CD4-positive, alpha-beta T cell (primary cell): ENCODE results near the gene PLEKHG4B. TPM values are rescaled to one million over a fixed set of nuclear protein-coding genes. Genes with fewer than 3 reads are reported as not detected.
"Not testable (repeated sequence)": the region's sequence is repeated elsewhere in the genome, so short reads cannot be mapped to it uniquely, and the experiment has no call there.

Experiments
- ATAC-seq: fragments of 200-7000 bp; cut with Tn5 transposase; one replicate; pipeline ENCODE4 v1.10.0; 2022; ENCODE audit warnings: mild to moderate bottlenecking; ENCODE audit not compliant: poor library complexity
- CTCF ChIA-PET: fragments of 350-600 bp; sonication (Branson Sonifier 250); formaldehyde crosslinking; loops from one replicate; lab custom pipeline; 2021; ENCODE audit warnings: antibody characterized with exemption, inconsistent platforms; lab: Charles Lee
- POLR2A ChIA-PET: fragments of 350-600 bp; sonication (Branson Sonifier 250); formaldehyde crosslinking; loops from one replicate; lab custom pipeline; 2021; ENCODE audit warnings: antibody characterized with exemption, inconsistent platforms; lab: Charles Lee
- DNase-seq, 14 experiments: peaks; one replicate each; pipeline ENCODE4 v3.0.0-alpha.2; 2013 to 2020; ENCODE audit warnings: mixed read lengths in 2 of 14
- H3K27ac ChIP-seq, 2 donors: one replicate each; pipeline versions ENCODE4 v1.5.1 to v1.7.0; 2013; ENCODE audit warnings: low read length in 2 of 2, low read depth in 1 of 2, mild to moderate bottlenecking in 1 of 2
- H3K27me3 ChIP-seq, 2 experiments: 1 replicate in 1 of 2; 2 replicates in 1 of 2; pipeline versions ENCODE4 v1.6.1 to v1.7.0; 2013; ENCODE audit warnings: low read length in 2 of 2, control low read depth in 1 of 2, mild to moderate bottlenecking in 1 of 2, moderate library complexity in 1 of 2; ENCODE audit not compliant: insufficient read depth in 2 of 2, control insufficient read depth in 1 of 2
- H3K36me3 ChIP-seq: one replicate; pipeline ENCODE4 v1.6.1; 2013; ENCODE audit warnings: low read length, control low read depth; ENCODE audit not compliant: insufficient read depth
- H3K4me1 ChIP-seq: one replicate; pipeline ENCODE4 v1.6.1; 2013; ENCODE audit warnings: low read length, control low read depth; ENCODE audit not compliant: insufficient read depth
- H3K4me3 ChIP-seq: one replicate; pipeline ENCODE4 v1.5.1; 2013; ENCODE audit warnings: mild to moderate bottlenecking, low read length, moderate library complexity
- H3K9me3 ChIP-seq, 2 experiments: 1 replicate in 1 of 2; 2 replicates in 1 of 2; pipeline versions ENCODE4 v1.6.1 to v1.7.0; 2013; ENCODE audit warnings: low read length in 2 of 2, mild to moderate bottlenecking in 2 of 2, control low read depth in 1 of 2, moderate library complexity in 1 of 2; ENCODE audit not compliant: control insufficient read depth in 1 of 2, insufficient read depth in 1 of 2
- H3K27ac Mint-ChIP-seq: one replicate; pipeline ENCODE4 v1.8.0; 2020; ENCODE audit warnings: mixed read lengths
- H3K27me3 Mint-ChIP-seq: one replicate; pipeline ENCODE4 v1.8.0; 2021; ENCODE audit warnings: mixed read lengths
- H3K36me3 Mint-ChIP-seq: one replicate; pipeline ENCODE4 v1.8.0; 2021; ENCODE audit warnings: low read depth, mixed read lengths
- H3K4me1 Mint-ChIP-seq: one replicate; pipeline ENCODE4 v1.8.0; 2021; ENCODE audit warnings: low read depth, mixed read lengths
- H3K4me3 Mint-ChIP-seq: one replicate; pipeline ENCODE4 v1.8.0; 2020; ENCODE audit warnings: mild to moderate bottlenecking, mixed read lengths
- H3K9me3 Mint-ChIP-seq: one replicate; pipeline ENCODE4 v1.8.0; 2020; ENCODE audit warnings: mixed read lengths
- CTCF ChIP-seq: fragments of 200-600 bp; IDR thresholded peaks from one replicate; pipeline ENCODE4 v1.8.0; 2022; ENCODE audit warnings: antibody characterized with exemption, mild to moderate bottlenecking
- intact Hi-C, 2 experiments: fragments of 100-400 bp; cut with DNase I in 1 of 2; cut with micrococcal nuclease in 1 of 2; formaldehyde crosslinking; loops; one replicate each; pipeline versions ENCODE4 v1.15.1 to v1.9.0; 2023 to 2025; cut with DNase I, micrococcal nuclease
- total RNA-seq, 174 experiments: library from RNA in 2 of 174; stranded (reverse) in 2 of 174; gene quantifications; one replicate each; pipeline ENCODE4 v1.2.3 and lab custom pipeline; 2021 to 2026

Gene PLEKHG4B
- total RNA-seq, 2 experiments from 2014 or later, result 0.17 to 0.36 TPM

DNA sequence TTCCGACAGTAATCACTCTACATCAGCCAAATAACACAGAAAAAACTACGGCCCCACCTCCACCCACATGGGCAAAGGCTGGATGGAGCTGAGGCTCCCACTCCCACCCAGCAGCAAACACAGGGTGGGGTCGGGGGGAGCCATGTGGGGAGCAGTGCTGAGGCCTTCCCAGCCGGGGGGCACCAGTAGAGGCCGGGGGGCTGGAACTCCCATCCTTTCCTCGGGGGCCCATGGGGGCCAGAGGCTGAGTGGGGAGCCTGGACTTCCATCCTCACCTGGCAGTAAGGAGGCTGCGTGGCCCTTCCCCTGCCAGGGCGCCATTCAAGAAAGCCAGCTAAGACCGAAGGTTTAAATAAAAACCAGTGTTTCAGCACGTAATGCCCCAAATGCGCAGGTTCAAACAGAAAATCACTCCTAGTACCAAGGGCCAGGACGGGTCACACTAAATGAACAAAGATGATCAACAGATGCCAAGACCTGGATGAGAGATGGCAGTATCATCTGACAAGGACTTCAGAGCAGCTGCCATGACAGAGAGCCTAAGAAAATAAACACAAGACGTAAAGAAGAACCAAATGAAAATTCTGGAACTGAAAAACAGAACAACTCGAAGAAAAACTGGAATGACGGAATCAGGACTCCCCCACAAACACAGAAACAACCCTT, 116.6 kb downstream of the PLEKHG4B start:
- peaks cover 23% of the 10 kb centered on the region for H3K4me1 Mint-ChIP-seq
- Histone ChIP-seq H3K4me1 (peaks cover 5% of the 10 kb centered on the region), H3K36me3 (peaks cover 42% of the 10 kb centered on the region), H3K27ac (no peak overlapping the region), H3K4me3 (no peak overlapping the region), H3K27me3 (no peaks in the 10 kb centered on the region), H3K9me3 (no peaks in the 10 kb centered on the region)
- no peaks in the 10 kb centered on the region for H3K27me3 Mint-ChIP-seq
- no peaks in the 10 kb centered on the region for H3K9me3 Mint-ChIP-seq
- no peak for DNase-seq
- CTCF ChIA-PET, result no interaction called here
- POLR2A ChIA-PET, result interaction anchor here (1.1 kb wide), 1 partner anchor 10 kb away, joined by 3 read pairs; the partner anchor contains the start of genes CCDC127 and SDHA
- intact Hi-C loops, result no loop called here
- ATAC-seq, result no peak
- H3K27ac Mint-ChIP-seq, result no peak overlapping the region
- peaks cover 57% of the 10 kb centered on the region for H3K36me3 Mint-ChIP-seq
- TF ChIP-seq CTCF, result no peak
- H3K4me3 Mint-ChIP-seq, result peak overlapping the region; percentile 23

DNA sequence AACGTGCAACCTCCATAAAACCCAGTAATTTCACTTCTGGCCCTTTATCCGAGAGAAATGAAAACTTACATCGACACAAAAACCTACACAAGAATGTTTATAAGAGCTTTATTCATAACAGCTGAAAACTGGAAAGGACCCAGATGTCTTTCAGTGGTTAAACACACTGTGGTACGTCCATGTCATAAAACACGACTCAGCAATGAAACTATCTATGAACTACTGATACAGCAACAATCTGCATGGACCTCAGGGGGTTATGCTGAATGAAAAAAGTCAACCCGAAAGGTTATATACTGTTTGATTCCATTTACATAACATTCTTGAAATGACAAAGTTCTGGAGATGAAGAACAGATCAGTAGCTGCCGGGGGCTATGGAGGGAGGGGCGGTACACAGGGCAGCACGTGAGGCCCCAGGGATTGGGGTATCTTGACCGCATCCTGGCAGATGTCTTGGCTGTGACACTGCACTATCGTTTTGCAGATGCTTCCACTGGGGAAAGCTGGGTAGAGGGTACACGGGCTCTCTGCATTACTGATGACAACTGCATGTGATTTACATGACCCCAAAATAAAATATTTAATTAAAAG, 121.9 kb downstream of the PLEKHG4B start:
- Mint-ChIP-seq H3K9me3 (no peaks in the 10 kb centered on the region), H3K27me3 (no peaks in the 10 kb centered on the region), H3K27ac (no peak overlapping the region), H3K4me1 (peaks cover 46% of the 10 kb centered on the region), H3K4me3 (no peak overlapping the region), H3K36me3 (peaks cover 46% of the 10 kb centered on the region)
- peaks cover 15% of the 10 kb centered on the region for H3K36me3 ChIP-seq
- no peaks in the 10 kb centered on the region for H3K9me3 ChIP-seq
- ChIA-PET POLR2A (no interaction called here), CTCF (no interaction called here)
- H3K27me3 ChIP-seq, result no peaks in the 10 kb centered on the region
- H3K4me3 ChIP-seq, result no peak overlapping the region
- DNase-seq (no peak), ATAC-seq (no peak)
- intact Hi-C loops, result loop anchor here in 1 of 2 experiments (10.0 kb wide), 1 partner anchor 231 kb away; the partner anchor contains the start of gene EXOC3
- no peak for TF ChIP-seq CTCF
- no peak overlapping the region for H3K27ac ChIP-seq
- H3K4me1 ChIP-seq, result peaks cover 28% of the 10 kb centered on the region

DNA sequence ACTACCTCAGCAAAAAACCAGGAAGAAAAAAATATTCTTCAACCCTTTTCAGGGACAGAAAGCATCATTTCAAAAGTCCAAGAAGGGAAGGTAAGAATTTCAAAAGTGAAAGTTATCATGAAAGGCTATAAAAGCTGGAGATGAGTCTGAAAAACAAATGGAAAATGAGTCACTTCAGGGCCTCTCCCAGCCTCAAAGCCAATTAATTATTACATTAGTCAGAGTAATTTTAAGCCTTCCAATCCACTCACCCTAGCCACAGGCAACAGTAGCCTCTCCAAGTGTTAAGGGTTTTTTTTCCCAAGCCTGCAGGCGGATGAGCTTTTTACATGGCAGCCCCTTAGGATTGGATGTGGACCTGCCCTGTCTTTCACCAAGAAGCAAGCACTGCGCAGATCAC, 123.3 kb downstream of the PLEKHG4B start:
- H3K4me3 ChIP-seq, H3K27me3 Mint-ChIP-seq, H3K9me3 ChIP-seq, DNase-seq, ATAC-seq, H3K27me3 ChIP-seq, CTCF ChIA-PET, H3K27ac ChIP-seq, POLR2A ChIA-PET, H3K9me3 Mint-ChIP-seq: not testable (repeated sequence)
- Mint-ChIP-seq H3K27ac (peak overlapping the region; percentile 33), H3K4me3 (peak overlapping the region; percentile 78), H3K36me3 (peaks cover 52% of the 10 kb centered on the region), H3K4me1 (peaks cover 49% of the 10 kb centered on the region)
- intact Hi-C loops, result loop anchor here in 1 of 2 experiments (10.0 kb wide), 1 partner anchor 230 kb away; the partner anchor contains the start of gene EXOC3
- H3K36me3 ChIP-seq, result peaks cover 15% of the 10 kb centered on the region
- peaks cover 26% of the 10 kb centered on the region for H3K4me1 ChIP-seq

- H3K9me3 ChIP-seq, POLR2A ChIA-PET, H3K27me3 Mint-ChIP-seq, H3K27ac ChIP-seq, H3K27me3 ChIP-seq, CTCF ChIA-PET, H3K4me3 Mint-ChIP-seq, H3K4me3 ChIP-seq, H3K27ac Mint-ChIP-seq, ATAC-seq, H3K9me3 Mint-ChIP-seq, DNase-seq: not testable (repeated sequence)
- Mint-ChIP-seq H3K4me1 (peaks cover 53% of the 10 kb centered on the region), H3K36me3 (peaks cover 51% of the 10 kb centered on the region)
- intact Hi-C loops, result loop anchor here in 1 of 2 experiments (10.0 kb wide), 1 partner anchor 229 kb away; the partner anchor contains the start of gene EXOC3
- Histone ChIP-seq H3K4me1 (peaks cover 32% of the 10 kb centered on the region), H3K36me3 (peaks cover 15% of the 10 kb centered on the region)
These were observed 124.1 kb downstream of the PLEKHG4B start for GRCh38 chr5:216076-216475.
